IMR-90 (cell line): ENCODE data around the gene CEP104. TPM values are rescaled to one million over a fixed set of nuclear protein-coding genes. Genes with fewer than 3 reads are reported as not detected.

Experiments used
- ATAC-seq: fragments of 200-7000 bp; cut with Tn5 transposase; 2 replicates; pipeline ENCODE4 v1.9.1; 2020; ENCODE audit warnings: low read depth, mild to moderate bottlenecking, moderate library complexity
- BruUV-seq: library from RNA; stranded (reverse); fragments of 400-500 nt; replicated peaks from 2 replicates; lab custom pipeline; 2021; lab: Mats Ljungman, UMichigan
- CTCF ChIA-PET: fragments of 300-600 bp; formaldehyde crosslinking; extraction: SDS; loops from one replicate; lab custom pipeline; 2021; ENCODE audit warnings: antibody characterized with exemption; lab: Yijun Ruan, JAX
- POLR2A ChIA-PET: fragments of 300-600 bp; sonication (Branson Sonifier 250); formaldehyde crosslinking; loops from one replicate; lab custom pipeline; 2022; ENCODE audit warnings: antibody characterized with exemption; ENCODE audit not compliant: unreplicated experiment; lab: Charles Lee
- DNase-seq: peaks from one replicate; pipeline ENCODE4 v3.0.0; 2013
- H2AFZ ChIP-seq: replicated peaks from 2 replicates; pipeline ENCODE3; 2013; ENCODE audit warnings: low read length, mild to moderate bottlenecking; ENCODE audit not compliant: poor library complexity
- H2AK5ac ChIP-seq: 2 replicates; pipeline ENCODE4 v1.6.1; 2013; ENCODE audit warnings: low read depth, low read length, inconsistent platforms
- H2AK9ac ChIP-seq: replicated peaks from 2 replicates; pipeline ENCODE3; 2013; ENCODE audit warnings: mild to moderate bottlenecking, low read depth, low read length, moderate library complexity; ENCODE audit not compliant: poor library complexity
- H2BK120ac ChIP-seq: 2 replicates; pipeline ENCODE4 v1.6.1; 2013; ENCODE audit warnings: low read depth, low read length, inconsistent platforms
- H2BK15ac ChIP-seq: 3 replicates; pipeline ENCODE4 v1.6.1; 2013; ENCODE audit warnings: low read depth, low read length, inconsistent platforms
- H2BK20ac ChIP-seq: 2 replicates; pipeline ENCODE4 v1.6.1; 2013; ENCODE audit warnings: low read depth, mild to moderate bottlenecking, inconsistent platforms, low read length, moderate library complexity
- H2BK5ac ChIP-seq: 2 replicates; pipeline ENCODE4 v1.6.1; 2013; ENCODE audit warnings: mild to moderate bottlenecking, low read depth, low read length, inconsistent platforms; ENCODE audit not compliant: poor library complexity, severe bottlenecking
- H3K14ac ChIP-seq: replicated peaks from 2 replicates; pipeline ENCODE4 v1.6.1; 2013; ENCODE audit warnings: low read depth, low read length, inconsistent platforms
- H3K18ac ChIP-seq: 2 replicates; pipeline ENCODE4 v1.6.1; 2013; ENCODE audit warnings: low read depth, low read length, control low read depth
- H3K23ac ChIP-seq: 2 replicates; pipeline ENCODE4 v1.6.1; 2013; ENCODE audit warnings: low read depth, low read length, inconsistent platforms
- H3K27ac ChIP-seq: 2 replicates; pipeline ENCODE4 v1.5.1; 2013; ENCODE audit warnings: mild to moderate bottlenecking, control low read depth, low read length; ENCODE audit not compliant: insufficient read depth
- H3K27me3 ChIP-seq: 2 replicates; pipeline ENCODE4 v1.6.1; 2013; ENCODE audit warnings: low read length; ENCODE audit not compliant: control insufficient read depth, insufficient read depth
- H3K36me3 ChIP-seq: 2 replicates; pipeline ENCODE4 v1.6.1; 2013; ENCODE audit warnings: low read length, mixed read lengths; ENCODE audit not compliant: control insufficient read depth, insufficient read depth
- H3K4ac ChIP-seq: 2 replicates; pipeline ENCODE4 v1.6.1; 2013; ENCODE audit warnings: low read depth, low read length, inconsistent platforms
- H3K4me1 ChIP-seq: 2 replicates; pipeline ENCODE4 v1.6.1; 2013; ENCODE audit warnings: low read length, mixed read lengths; ENCODE audit not compliant: control insufficient read depth, insufficient read depth
- H3K4me2 ChIP-seq: 2 replicates; pipeline ENCODE4 v1.6.1; 2013; ENCODE audit warnings: low read depth, mild to moderate bottlenecking, control low read depth, low read length, moderate library complexity
- H3K4me3 ChIP-seq: 2 replicates; pipeline ENCODE4 v1.5.1; 2013; ENCODE audit warnings: low read depth, mild to moderate bottlenecking, control low read depth, low read length, moderate library complexity; ENCODE audit not compliant: insufficient read depth
- H3K56ac ChIP-seq: 2 replicates; pipeline ENCODE4 v1.6.1; 2013; ENCODE audit warnings: low read length, inconsistent platforms; ENCODE audit not compliant: insufficient read depth; ENCODE audit errors: extremely low read depth
- H3K79me1 ChIP-seq, 2 experiments: 2 replicates each; pipeline ENCODE4 v1.6.1; 2013; ENCODE audit warnings: low read length in 2 of 2, inconsistent platforms in 1 of 2, low read depth in 1 of 2
- H3K9ac ChIP-seq: 2 replicates; pipeline ENCODE4 v1.6.1; 2013; ENCODE audit warnings: low read depth, low read length, control low read depth
- H3K9me1 ChIP-seq: 2 replicates; pipeline ENCODE4 v1.6.1; 2013; ENCODE audit warnings: low read length, inconsistent platforms; ENCODE audit not compliant: insufficient read depth
- H3K9me3 ChIP-seq: 2 replicates; pipeline ENCODE4 v1.6.1; 2013; ENCODE audit warnings: low read length; ENCODE audit not compliant: control insufficient read depth, insufficient read depth
- H4K20me1 ChIP-seq: 2 replicates; pipeline ENCODE4 v1.6.1; 2013; ENCODE audit warnings: low read length, inconsistent platforms; ENCODE audit not compliant: insufficient read depth
- H4K5ac ChIP-seq: 2 replicates; pipeline ENCODE4 v1.6.1; 2013; ENCODE audit warnings: mild to moderate bottlenecking, low read depth, low read length, control low read depth
- H4K8ac ChIP-seq, 2 experiments: 2 replicates each; pipeline ENCODE4 v1.6.1; 2013; ENCODE audit warnings: low read depth in 2 of 2, low read length in 2 of 2, control low read depth in 1 of 2, inconsistent platforms in 1 of 2
- H4K91ac ChIP-seq: 2 replicates; pipeline ENCODE4 v1.6.1; 2013; ENCODE audit warnings: low read depth, low read length, inconsistent platforms; ENCODE audit not compliant: insufficient read depth
- BHLHE40 ChIP-seq: fragments of 150-350 bp; IDR thresholded peaks from 2 replicates; pipeline ENCODE4 v1.6.1; 2016; ENCODE audit warnings: mild to moderate bottlenecking, low read depth, low read length
- CHD1 ChIP-seq: IDR thresholded peaks from 2 replicates; pipeline ENCODE4 v1.6.1; 2012; ENCODE audit warnings: low read depth, low read length, improper control_type of control experiment
- FOS ChIP-seq: fragments of 150-350 bp; IDR thresholded peaks from 2 replicates; pipeline ENCODE4 v1.6.1; 2016; ENCODE audit warnings: low read depth, low read length
- NFE2L2 ChIP-seq: fragments of 150-350 bp; IDR thresholded peaks from 2 replicates; pipeline ENCODE4 v1.6.1; 2016; ENCODE audit warnings: low read depth, mild to moderate bottlenecking, low read length
- RCOR1 ChIP-seq: IDR thresholded peaks from 2 replicates; pipeline ENCODE4 v1.6.1; 2012; ENCODE audit warnings: mild to moderate bottlenecking, low read length, improper control_type of control experiment; ENCODE audit not compliant: insufficient replicate concordance
- RFX5 ChIP-seq: IDR thresholded peaks from 2 replicates; pipeline ENCODE4 v1.8.0; 2012; ENCODE audit warnings: low read depth, mild to moderate bottlenecking, low read length, moderate library complexity
- SMC3 ChIP-seq: fragments of 150-350 bp; IDR thresholded peaks from 2 replicates; pipeline ENCODE4 v1.6.1; 2016; ENCODE audit warnings: low read depth, mild to moderate bottlenecking, antibody characterized with exemption, low read length, moderate library complexity
- WGBS, 2 experiments: methylation state at CpG; one replicate each; pipeline versions ENCODE4 v1.1.5 to v1.1.7; 2013; ENCODE audit warnings: missing lambda C conversion rate in 2 of 2; ENCODE audit not compliant: insufficient read length in 1 of 2; ENCODE audit errors: extremely low coverage in 2 of 2; 5-methylcytosine and 5-hydroxymethylcytosine counted together
- dilution Hi-C: fragments of 300-500 bp; cut with HindIII; formaldehyde crosslinking; loops from one replicate; pipeline ENCODE4 v1.14.3; 2018; ENCODE audit warnings: low sequenced_read_pairs; ENCODE audit not compliant: unreplicated experiment
- in situ Hi-C: fragments of 300-500 bp; cut with MboI; formaldehyde crosslinking; loops from 3 replicates; pipeline ENCODE4 v1.14.3; 2019; ENCODE audit warnings: low sequenced_read_pairs, inconsistent platforms, mixed read lengths
- intact Hi-C: fragments of 100-400 bp; cut with micrococcal nuclease; formaldehyde crosslinking; loops from 2 replicates; pipeline ENCODE4 v1.10.0; 2022
- polyA plus RNA-seq, 3 experiments: library from polyadenylated mRNA; depleted of rRNA; stranded (reverse); fragments of >200 nt; gene quantifications; 2 replicates each; pipeline ENCODE4 v1.2.3, GENCODE V29; 2012; ENCODE audit warnings: low replicate concordance in 1 of 3
- total RNA-seq: library from RNA; depleted of rRNA; stranded (reverse); fragments of >200 nt; gene quantifications from 2 replicates; pipeline ENCODE4 v1.2.3, GENCODE V29; 2012
- TF ChIP-seq, protein P1 (sequence below): conservative IDR thresholded peaks from 2 replicates; pipeline ENCODE4 v1.5.1; 2012; ENCODE audit warnings: mild to moderate bottlenecking, low read depth, low read length, improper control_type of control experiment

Gene CEP104
- total and polyA plus RNA-seq, 2 of the 4 experiments (the other 2 are of a cell fraction) = 14.3 to 17.5 TPM

- TF ChIP-seq, protein P1, sequence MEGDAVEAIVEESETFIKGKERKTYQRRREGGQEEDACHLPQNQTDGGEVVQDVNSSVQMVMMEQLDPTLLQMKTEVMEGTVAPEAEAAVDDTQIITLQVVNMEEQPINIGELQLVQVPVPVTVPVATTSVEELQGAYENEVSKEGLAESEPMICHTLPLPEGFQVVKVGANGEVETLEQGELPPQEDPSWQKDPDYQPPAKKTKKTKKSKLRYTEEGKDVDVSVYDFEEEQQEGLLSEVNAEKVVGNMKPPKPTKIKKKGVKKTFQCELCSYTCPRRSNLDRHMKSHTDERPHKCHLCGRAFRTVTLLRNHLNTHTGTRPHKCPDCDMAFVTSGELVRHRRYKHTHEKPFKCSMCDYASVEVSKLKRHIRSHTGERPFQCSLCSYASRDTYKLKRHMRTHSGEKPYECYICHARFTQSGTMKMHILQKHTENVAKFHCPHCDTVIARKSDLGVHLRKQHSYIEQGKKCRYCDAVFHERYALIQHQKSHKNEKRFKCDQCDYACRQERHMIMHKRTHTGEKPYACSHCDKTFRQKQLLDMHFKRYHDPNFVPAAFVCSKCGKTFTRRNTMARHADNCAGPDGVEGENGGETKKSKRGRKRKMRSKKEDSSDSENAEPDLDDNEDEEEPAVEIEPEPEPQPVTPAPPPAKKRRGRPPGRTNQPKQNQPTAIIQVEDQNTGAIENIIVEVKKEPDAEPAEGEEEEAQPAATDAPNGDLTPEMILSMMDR = no peak
- TF ChIP-seq CHD1 = no peak
These were observed 76.1 kb downstream of the CEP104 start (continued) for GRCh38 chr1:3780901-3781300.

DNA sequence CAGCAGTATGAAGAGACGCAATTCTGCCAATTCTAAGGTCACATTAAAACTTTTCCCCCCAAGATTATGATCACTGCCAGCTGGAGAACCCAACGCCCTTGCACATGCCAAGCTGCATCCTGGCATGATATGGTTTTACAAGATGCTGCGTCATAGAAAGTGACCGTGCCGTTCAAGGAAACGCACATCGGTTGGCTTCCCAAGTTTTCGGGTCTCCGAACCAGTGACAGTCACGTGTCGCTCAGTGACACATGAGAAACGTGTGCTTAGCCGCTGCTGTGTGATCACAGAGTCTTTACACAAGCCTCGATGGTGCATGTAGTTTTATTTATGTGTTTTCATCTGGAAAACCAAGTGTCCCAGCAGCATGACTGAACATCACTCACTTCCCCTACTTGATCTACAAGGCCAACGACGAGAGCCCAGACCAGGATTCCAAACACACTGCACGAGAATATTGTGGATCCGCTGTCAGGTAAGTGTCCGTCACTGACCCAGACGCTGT, 77.0 kb downstream of the CEP104 start:
- H2BK120ac ChIP-seq = no peak overlapping the region
- no peaks in the 10 kb centered on the region for H4K20me1 ChIP-seq
- BruUV-seq = no TSS peak
- no peaks in the 10 kb centered on the region; a peak in 1 of 4 replicates for H3K79me1 ChIP-seq
- H4K91ac ChIP-seq = no peak overlapping the region
- in situ Hi-C loops = no loop called here
- H3K14ac ChIP-seq = no peak overlapping the region
- dilution Hi-C loops = no loop called here
- peaks cover 13% of the 10 kb centered on the region for H3K4me1 ChIP-seq
- H2AFZ ChIP-seq = no peak overlapping the region
- no peak overlapping the region for H4K8ac ChIP-seq
- DNase-seq = no peak
- no peak overlapping the region for H2BK15ac ChIP-seq
- H4K5ac ChIP-seq = no peak overlapping the region
- no peak overlapping the region for H3K4me3 ChIP-seq
- ATAC-seq = no peak
- no peak overlapping the region for H3K18ac ChIP-seq
- no peaks in the 10 kb centered on the region for H3K9me3 ChIP-seq
- H3K4ac ChIP-seq = no peak overlapping the region
- 96% methylated on average over 9 of the region's 20 CpGs; no CpG with 5 or more reads in 1 of the 2 experiments for WGBS, 2 experiments
- POLR2A ChIA-PET = no interaction called here
- no peak for TF ChIP-seq CHD1
- no peak for TF ChIP-seq NFE2L2
- TF ChIP-seq BHLHE40 = no peak
- TF ChIP-seq FOS = no peak
- no peak for TF ChIP-seq RCOR1
- no peak for TF ChIP-seq SMC3
- no peak for TF ChIP-seq RFX5
- intact Hi-C loops = no loop called here
- H3K4me2 ChIP-seq = no peak overlapping the region
- no peak overlapping the region for H2AK9ac ChIP-seq
- H2AK5ac ChIP-seq = no peak overlapping the region
- CTCF ChIA-PET = no interaction called here
- no peak overlapping the region for H3K56ac ChIP-seq
- peaks cover 46% of the 10 kb centered on the region for H3K36me3 ChIP-seq
- no peaks in the 10 kb centered on the region for H3K27me3 ChIP-seq
- H3K27ac ChIP-seq = no peak overlapping the region
- H3K9me1 ChIP-seq = peaks cover 4% of the 10 kb centered on the region; the same call in 1 of the 2 replicates
- H2BK5ac ChIP-seq = no peak overlapping the region
- no peak overlapping the region for H2BK20ac ChIP-seq
- no peak overlapping the region for H3K9ac ChIP-seq
- H3K23ac ChIP-seq = no peak overlapping the region
